Measurements from ENCODE around the gene DEFB129.
"Not testable (repeated sequence)": the region's sequence is repeated elsewhere in the genome, so short reads cannot be mapped to it uniquely, and the experiment has no call there.

Gene DEFB129

GRCh38 chr20:253447-253846 lies 26.4 kb downstream of the DEFB129 start:
- DNase-seq (ENCODE audit: low spot score) = not testable (repeated sequence)

GRCh38 chr20:257419-257818 lies 30.4 kb downstream of the DEFB129 start, which contains the start of gene DEFB132:
TSS of gene DEFB132 (plus strand) at chr20:257724. CDS start at chr20:257779, 55 bp downstream.
- DNase-seq (ENCODE audit: low spot score) = no peak

- no peak for DNase-seq (ENCODE audit: low spot score)
These were observed 31.3 kb downstream of the DEFB129 start for GRCh38 chr20:258269-258858.

GRCh38 chr20:258963-259362 lies 31.9 kb downstream of the DEFB129 start:
- peak; percentile 55 for DNase-seq (ENCODE audit: low spot score)

GRCh38 chr20:259981-260380 lies 32.9 kb downstream of the DEFB129 start:
- no peak for DNase-seq (ENCODE audit: low spot score)

- DNase-seq (ENCODE audit: low spot score) = no peak
These were observed 36.6 kb downstream of the DEFB129 start for GRCh38 chr20:263701-264100.

- peak; percentile 97 for DNase-seq (ENCODE audit: low spot score)
These were observed 39.8 kb downstream of the DEFB129 start for GRCh38 chr20:266596-267562.

- DNase-seq (ENCODE audit: low spot score) = no peak
These were observed 43.5 kb downstream of the DEFB129 start for GRCh38 chr20:270517-270916.

- DNase-seq (ENCODE audit: low spot score) = no peak
These were observed 44.0 kb downstream of the DEFB129 start for GRCh38 chr20:271069-271468.

GRCh38 chr20:271528-271927 lies 44.5 kb downstream of the DEFB129 start:
- no peak for DNase-seq (ENCODE audit: low spot score)

- DNase-seq (ENCODE audit: low spot score) = no peak
These were observed 45.7 kb downstream of the DEFB129 start for GRCh38 chr20:272718-273117.

GRCh38 chr20:273884-274283 lies 46.8 kb downstream of the DEFB129 start:
- DNase-seq (ENCODE audit: low spot score) = no peak

GRCh38 chr20:275791-276190 lies 48.7 kb downstream of the DEFB129 start:
- no peak for DNase-seq (ENCODE audit: low spot score)

- no peak for DNase-seq (ENCODE audit: low spot score)
These were observed 49.8 kb downstream of the DEFB129 start for GRCh38 chr20:276620-277495.

- no peak for DNase-seq (ENCODE audit: low spot score)
These were observed 50.4 kb downstream of the DEFB129 start for GRCh38 chr20:277496-277781.

GRCh38 chr20:278181-278580 lies 51.1 kb downstream of the DEFB129 start:
- DNase-seq (ENCODE audit: low spot score) = no peak

- DNase-seq (ENCODE audit: low spot score) = no peak
These were observed 51.8 kb downstream of the DEFB129 start for GRCh38 chr20:278607-279571.
